Measurements from ENCODE around the gene HSDL1.

GRCh38 chr16:84138824-84139627 is 6.0 kb downstream of the HSDL1 start:
- TF ChIP-seq POLR2A (IDR thresholded peaks at IDR 0.05; ENCODE audit: low read length) (no peak), EP300 (IDR thresholded peaks at IDR 0.05) (no peak), CTCF (IDR thresholded peaks at IDR 0.05) (no peak), EHMT2 (IDR thresholded peaks at IDR 0.05; ENCODE audit: low read depth) (no peak), CEBPB (IDR thresholded peaks at IDR 0.05) (no peak), RFX5 (IDR thresholded peaks at IDR 0.05) (no peak), BCL3 (IDR thresholded peaks at IDR 0.05) (no peak)
